Endodermal cell (in vitro differentiated cells): ENCODE results near the gene TGFBI. TPM values are rescaled to one million over a fixed set of nuclear protein-coding genes. Genes with fewer than 3 reads are reported as not detected.

Experiments
- DNase-seq: peaks from one replicate; pipeline ENCODE4 v3.0.0-alpha.2; 2017
- H3K27ac ChIP-seq: 2 replicates; pipeline ENCODE4 v1.5.1; 2013; ENCODE audit warnings: mild to moderate bottlenecking, low read depth, low read length, moderate library complexity
- H3K27me3 ChIP-seq: 2 replicates; pipeline ENCODE4 v1.6.1; 2013; ENCODE audit warnings: mild to moderate bottlenecking, low read length, moderate library complexity; ENCODE audit not compliant: insufficient read depth, control insufficient read depth, poor library complexity, severe bottlenecking
- H3K36me3 ChIP-seq: 2 replicates; pipeline ENCODE4 v1.7.0; 2013; ENCODE audit warnings: mild to moderate bottlenecking, low read length, moderate library complexity; ENCODE audit not compliant: control insufficient read depth, insufficient read depth
- H3K4me1 ChIP-seq: one replicate; pipeline ENCODE4 v1.7.0; 2013; ENCODE audit warnings: low read length; ENCODE audit not compliant: control insufficient read depth, insufficient read depth
- H3K4me3 ChIP-seq: 2 replicates; pipeline ENCODE4 v1.5.1; 2013; ENCODE audit warnings: mild to moderate bottlenecking, low read length, moderate library complexity
- H3K9ac ChIP-seq: 2 replicates; pipeline ENCODE4 v1.6.1; 2013; ENCODE audit warnings: mild to moderate bottlenecking, low read length, moderate library complexity; ENCODE audit not compliant: poor library complexity, severe bottlenecking; ENCODE audit errors: extremely low read depth
- H3K9me3 ChIP-seq: 2 replicates; pipeline ENCODE4 v1.6.1; 2013; ENCODE audit warnings: mild to moderate bottlenecking, low read length, moderate library complexity; ENCODE audit not compliant: control insufficient read depth
- H3K27ac Mint-ChIP-seq: 2 replicates; pipeline ENCODE4 v1.8.0; 2020; ENCODE audit warnings: mixed read lengths
- H3K27me3 Mint-ChIP-seq: 2 replicates; pipeline ENCODE4 v1.8.0; 2021; ENCODE audit warnings: mild to moderate bottlenecking, mixed read lengths; ENCODE audit not compliant: insufficient read depth
- H3K36me3 Mint-ChIP-seq: 2 replicates; pipeline ENCODE4 v1.8.0; 2020; ENCODE audit warnings: low read depth, mixed read lengths
- H3K4me1 Mint-ChIP-seq: 2 replicates; pipeline ENCODE4 v1.8.0; 2020; ENCODE audit warnings: mixed read lengths
- H3K4me3 Mint-ChIP-seq: 2 replicates; pipeline ENCODE4 v1.8.0; 2020; ENCODE audit warnings: mild to moderate bottlenecking, moderate library complexity, mixed read lengths
- H3K9me3 Mint-ChIP-seq: 2 replicates; pipeline ENCODE4 v1.8.0; 2020; ENCODE audit warnings: mild to moderate bottlenecking, mixed read lengths
- WGBS, 2 experiments: methylation state at CpG; one replicate each; pipeline versions ENCODE4 v1.1.5 to v1.1.7; 2013; ENCODE audit warnings: missing lambda C conversion rate in 2 of 2, mixed read lengths in 1 of 2; ENCODE audit not compliant: insufficient coverage in 1 of 2, insufficient read length in 1 of 2; 5-methylcytosine and 5-hydroxymethylcytosine counted together
- total RNA-seq, 2 donors: library from RNA; stranded (reverse); fragmentation: NEBNext Ultra II Directional in 1 of 2; extraction: Animal tissue kit (Norgen Biotek cat#: 25700) in 1 of 2; gene quantifications; 2 replicates in 1 of 2; 3 replicates in 1 of 2; pipeline ENCODE4 v1.2.1, GENCODE V29; 2021
- TF ChIP-seq, protein P1 (sequence below): fragments of 200-600 bp; sonication (generic); conservative IDR thresholded peaks from 2 replicates; pipeline ENCODE4 v1.5.0; 2021; ENCODE audit warnings: antibody characterized with exemption, mild to moderate bottlenecking

Gene TGFBI
- total RNA-seq, 2 donors from 2014 or later = 2.8 to 4.9 TPM

DNA sequence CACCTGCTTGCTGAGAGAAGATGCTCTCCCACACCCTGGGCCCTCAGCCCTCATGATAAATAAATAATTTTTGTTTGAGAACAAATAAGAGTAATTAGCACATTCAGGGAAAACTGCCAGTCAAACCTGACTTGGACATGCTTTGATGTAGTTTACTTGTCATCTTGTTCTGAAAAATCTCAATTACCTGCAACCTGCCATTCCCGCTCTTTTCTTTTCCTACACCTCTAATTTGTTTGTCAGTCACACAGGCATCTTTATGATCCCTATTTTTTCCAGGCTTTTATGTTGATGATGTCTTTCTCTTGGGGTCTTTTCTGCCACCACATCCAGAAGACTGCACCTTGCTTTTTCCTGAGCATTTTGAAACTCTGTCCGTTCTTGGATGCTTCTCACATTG lies 28.6 kb upstream of the TGFBI start:
- H3K27ac Mint-ChIP-seq = no peak overlapping the region
- peak; percentile 9 for DNase-seq
- no peaks in the 10 kb centered on the region for H3K9me3 Mint-ChIP-seq
- 91 to 100% methylated on average over 2 of the region's 2 CpGs for WGBS, 2 experiments
- Histone ChIP-seq H3K27me3 (no peaks in the 10 kb centered on the region), H3K4me3 (no peak overlapping the region), H3K9me3 (no peaks in the 10 kb centered on the region), H3K27ac (no peak overlapping the region), H3K36me3 (no peaks in the 10 kb centered on the region), H3K9ac (no peak overlapping the region), H3K4me1 (no peaks in the 10 kb centered on the region)
- TF ChIP-seq, protein P1, sequence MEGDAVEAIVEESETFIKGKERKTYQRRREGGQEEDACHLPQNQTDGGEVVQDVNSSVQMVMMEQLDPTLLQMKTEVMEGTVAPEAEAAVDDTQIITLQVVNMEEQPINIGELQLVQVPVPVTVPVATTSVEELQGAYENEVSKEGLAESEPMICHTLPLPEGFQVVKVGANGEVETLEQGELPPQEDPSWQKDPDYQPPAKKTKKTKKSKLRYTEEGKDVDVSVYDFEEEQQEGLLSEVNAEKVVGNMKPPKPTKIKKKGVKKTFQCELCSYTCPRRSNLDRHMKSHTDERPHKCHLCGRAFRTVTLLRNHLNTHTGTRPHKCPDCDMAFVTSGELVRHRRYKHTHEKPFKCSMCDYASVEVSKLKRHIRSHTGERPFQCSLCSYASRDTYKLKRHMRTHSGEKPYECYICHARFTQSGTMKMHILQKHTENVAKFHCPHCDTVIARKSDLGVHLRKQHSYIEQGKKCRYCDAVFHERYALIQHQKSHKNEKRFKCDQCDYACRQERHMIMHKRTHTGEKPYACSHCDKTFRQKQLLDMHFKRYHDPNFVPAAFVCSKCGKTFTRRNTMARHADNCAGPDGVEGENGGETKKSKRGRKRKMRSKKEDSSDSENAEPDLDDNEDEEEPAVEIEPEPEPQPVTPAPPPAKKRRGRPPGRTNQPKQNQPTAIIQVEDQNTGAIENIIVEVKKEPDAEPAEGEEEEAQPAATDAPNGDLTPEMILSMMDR = no peak
- no peak overlapping the region for H3K4me3 Mint-ChIP-seq
- H3K36me3 Mint-ChIP-seq = no peaks in the 10 kb centered on the region
- H3K27me3 Mint-ChIP-seq = peaks cover 8% of the 10 kb centered on the region
- no peaks in the 10 kb centered on the region for H3K4me1 Mint-ChIP-seq

DNA sequence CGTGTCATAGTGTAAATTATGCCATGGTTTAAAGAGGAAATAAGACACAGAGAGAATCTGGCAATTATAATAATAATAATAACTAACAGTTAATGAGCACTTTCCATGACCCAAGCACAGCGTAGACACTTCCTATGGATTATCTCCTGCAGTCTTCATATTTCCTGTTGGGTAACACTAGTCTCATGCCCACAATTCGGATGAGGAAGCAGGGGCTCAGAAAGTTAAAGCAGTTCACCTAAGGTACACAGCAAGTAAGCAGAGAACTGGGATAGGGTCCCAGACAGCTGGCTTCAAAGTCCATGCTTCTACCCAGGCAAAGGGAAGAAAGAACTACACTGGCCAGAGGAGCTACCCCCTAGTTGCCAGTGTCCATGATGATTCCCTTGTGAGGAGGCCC lies 27.9 kb upstream of the TGFBI start:
- TF ChIP-seq, protein P1 = no peak
- no peaks in the 10 kb centered on the region for H3K36me3 ChIP-seq
- Mint-ChIP-seq H3K4me1 (no peaks in the 10 kb centered on the region), H3K9me3 (no peaks in the 10 kb centered on the region), H3K36me3 (no peaks in the 10 kb centered on the region), H3K27ac (no peak overlapping the region), H3K4me3 (no peak overlapping the region), H3K27me3 (peaks cover 5% of the 10 kb centered on the region)
- no peaks in the 10 kb centered on the region for H3K27me3 ChIP-seq
- no peak overlapping the region for H3K9ac ChIP-seq
- WGBS, 2 experiments = 92 to 100% methylated on average over 1 to 2 of the region's 3 CpGs
- no peaks in the 10 kb centered on the region for H3K4me1 ChIP-seq
- no peak overlapping the region for H3K4me3 ChIP-seq
- H3K9me3 ChIP-seq = no peaks in the 10 kb centered on the region
- no peak overlapping the region for H3K27ac ChIP-seq
- DNase-seq = no peak

DNA sequence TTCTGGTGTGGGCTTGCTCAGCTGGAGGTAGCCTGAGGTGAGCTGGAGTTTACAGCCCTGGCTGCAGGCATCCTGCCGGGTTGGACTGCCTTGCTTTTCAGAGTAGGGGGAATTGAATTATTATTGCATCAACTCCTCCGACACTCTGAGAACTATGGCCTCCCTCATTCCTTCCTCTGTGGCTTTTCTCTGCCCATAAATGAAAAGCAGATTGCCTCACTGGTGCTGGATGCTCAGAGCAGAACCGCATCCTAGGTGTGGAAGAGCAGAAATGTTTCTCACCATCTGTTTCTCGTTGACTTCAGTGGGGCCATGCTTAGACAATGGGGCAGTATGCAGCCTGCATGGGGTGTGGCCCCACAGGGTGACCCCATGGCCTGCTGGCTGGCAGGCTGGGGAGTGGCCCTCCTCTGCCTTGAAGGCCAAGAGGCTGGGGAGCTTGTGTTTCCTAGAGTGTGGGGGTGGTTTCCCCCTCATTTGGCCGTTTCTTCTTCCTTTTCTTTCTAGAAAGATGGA lies 27.3 kb upstream of the TGFBI start:
- H3K4me3 ChIP-seq = no peak overlapping the region
- no peak overlapping the region for H3K9ac ChIP-seq
- TF ChIP-seq, protein P1 = no peak
- WGBS, 2 experiments = 88 to 93% methylated on average over 2 to 5 of the region's 5 CpGs
- no peak overlapping the region for H3K27ac ChIP-seq
- no peaks in the 10 kb centered on the region for H3K27me3 Mint-ChIP-seq
- H3K4me3 Mint-ChIP-seq = no peak overlapping the region
- no peaks in the 10 kb centered on the region for H3K36me3 Mint-ChIP-seq
- H3K9me3 ChIP-seq = no peaks in the 10 kb centered on the region
- H3K27me3 ChIP-seq = no peaks in the 10 kb centered on the region
- H3K27ac Mint-ChIP-seq = no peak overlapping the region
- DNase-seq = peak; percentile 36
- H3K36me3 ChIP-seq = no peaks in the 10 kb centered on the region
- no peaks in the 10 kb centered on the region for H3K4me1 Mint-ChIP-seq
- H3K4me1 ChIP-seq = no peaks in the 10 kb centered on the region
- H3K9me3 Mint-ChIP-seq = no peaks in the 10 kb centered on the region
